Gastroesophageal sphincter (tissue), 3 donors: Measurements from ENCODE around the gene ACTL9.

Source experiments
- EP300 ChIP-seq: sonication (generic); formaldehyde crosslinking; IDR thresholded peaks from one replicate; pipeline ENCODE4 v1.6.1; 2017; ENCODE audit warnings: antibody characterized with exemption, mild to moderate bottlenecking
- POLR2A ChIP-seq, 2 donors: fragments of 450-650 bp; IDR thresholded peaks; one replicate each; pipeline ENCODE4 v1.6.1; 2017; ENCODE audit warnings: antibody characterized with exemption in 2 of 2, mild to moderate bottlenecking in 2 of 2, moderate library complexity in 1 of 2
- POLR2AphosphoS5 ChIP-seq: sonication (generic); formaldehyde crosslinking; IDR thresholded peaks from one replicate; pipeline ENCODE4 v1.6.1; 2017; ENCODE audit warnings: antibody characterized with exemption
- TF ChIP-seq, protein P1 (sequence below), 4 experiments: fragments of 200-600 bp in 2 of 4; fragments of 450-650 bp in 2 of 4; sonication (generic) in 1 of 4; IDR thresholded peaks; one replicate each; pipeline ENCODE4 v1.5.1; 2017 to 2019; ENCODE audit warnings: antibody characterized with exemption in 4 of 4, mild to moderate bottlenecking in 2 of 4, moderate library complexity in 2 of 4

DNA sequence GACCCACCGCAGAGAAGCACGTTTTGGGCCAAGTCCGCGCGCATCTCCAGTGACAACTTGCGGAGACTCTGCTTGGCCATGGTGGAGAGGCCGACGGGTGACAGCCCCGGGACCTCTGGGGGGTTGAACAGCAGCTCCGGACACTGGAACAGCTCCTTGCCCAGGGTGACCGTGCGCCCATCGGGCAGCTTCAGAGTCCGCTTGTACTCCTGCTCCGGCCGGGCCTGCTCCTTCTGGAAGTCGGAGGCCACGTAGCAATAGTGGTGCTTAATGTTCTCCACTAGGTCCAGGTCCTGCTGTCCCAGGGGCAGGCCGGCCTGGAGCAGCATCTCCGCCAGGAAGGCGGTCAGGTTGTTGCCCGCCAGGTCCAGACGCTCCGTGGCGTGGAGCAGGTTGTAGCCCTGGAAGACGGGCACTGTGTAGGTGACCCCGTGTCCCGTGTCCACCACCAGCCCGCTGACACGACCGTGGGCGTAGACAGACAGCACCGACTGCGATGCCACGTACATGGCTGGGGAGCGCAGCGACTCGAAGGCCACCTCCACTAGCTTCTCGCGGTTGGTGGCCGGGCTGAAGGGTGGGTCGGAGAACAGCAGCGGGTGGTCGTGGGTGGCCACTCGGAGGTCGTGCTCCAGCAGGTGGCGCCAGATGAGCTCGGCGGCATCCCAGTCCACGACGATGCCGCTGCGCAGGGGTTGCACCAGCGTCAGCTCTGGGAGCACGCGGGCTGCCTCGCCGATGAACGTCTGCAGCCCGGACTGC is 743 bp downstream of the ACTL9 start:
- TF ChIP-seq POLR2AphosphoS5 (no peak), POLR2A (IDR thresholded peaks at IDR 0.05) (no peak), EP300 (no peak)
- TF ChIP-seq, protein P1, sequence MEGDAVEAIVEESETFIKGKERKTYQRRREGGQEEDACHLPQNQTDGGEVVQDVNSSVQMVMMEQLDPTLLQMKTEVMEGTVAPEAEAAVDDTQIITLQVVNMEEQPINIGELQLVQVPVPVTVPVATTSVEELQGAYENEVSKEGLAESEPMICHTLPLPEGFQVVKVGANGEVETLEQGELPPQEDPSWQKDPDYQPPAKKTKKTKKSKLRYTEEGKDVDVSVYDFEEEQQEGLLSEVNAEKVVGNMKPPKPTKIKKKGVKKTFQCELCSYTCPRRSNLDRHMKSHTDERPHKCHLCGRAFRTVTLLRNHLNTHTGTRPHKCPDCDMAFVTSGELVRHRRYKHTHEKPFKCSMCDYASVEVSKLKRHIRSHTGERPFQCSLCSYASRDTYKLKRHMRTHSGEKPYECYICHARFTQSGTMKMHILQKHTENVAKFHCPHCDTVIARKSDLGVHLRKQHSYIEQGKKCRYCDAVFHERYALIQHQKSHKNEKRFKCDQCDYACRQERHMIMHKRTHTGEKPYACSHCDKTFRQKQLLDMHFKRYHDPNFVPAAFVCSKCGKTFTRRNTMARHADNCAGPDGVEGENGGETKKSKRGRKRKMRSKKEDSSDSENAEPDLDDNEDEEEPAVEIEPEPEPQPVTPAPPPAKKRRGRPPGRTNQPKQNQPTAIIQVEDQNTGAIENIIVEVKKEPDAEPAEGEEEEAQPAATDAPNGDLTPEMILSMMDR (IDR thresholded peaks at IDR 0.05) = peak in 1 of 4 experiments; percentile 23
